Gastrocnemius medialis (tissue), 4 donors: Measurements from ENCODE around the gene GSTT2B.

Source experiments
- CTCF ChIP-seq, 5 experiments: fragments of 450-650 bp in 3 of 5; fragments of 200-600 bp in 2 of 5; sonication (generic) in 2 of 5; IDR thresholded peaks in 4 of 5; conservative IDR thresholded peaks in 1 of 5; 1 replicate in 4 of 5; 2 replicates in 1 of 5; pipeline ENCODE4 v1.5.1; 2016 to 2019; ENCODE audit warnings: antibody characterized with exemption in 5 of 5, mild to moderate bottlenecking in 3 of 5, moderate library complexity in 3 of 5
- POLR2A ChIP-seq, 2 donors: fragments of 450-650 bp; IDR thresholded peaks; one replicate each; pipeline ENCODE4 v1.6.1; 2017; ENCODE audit warnings: antibody characterized with exemption in 2 of 2, mild to moderate bottlenecking in 2 of 2, moderate library complexity in 2 of 2

DNA sequence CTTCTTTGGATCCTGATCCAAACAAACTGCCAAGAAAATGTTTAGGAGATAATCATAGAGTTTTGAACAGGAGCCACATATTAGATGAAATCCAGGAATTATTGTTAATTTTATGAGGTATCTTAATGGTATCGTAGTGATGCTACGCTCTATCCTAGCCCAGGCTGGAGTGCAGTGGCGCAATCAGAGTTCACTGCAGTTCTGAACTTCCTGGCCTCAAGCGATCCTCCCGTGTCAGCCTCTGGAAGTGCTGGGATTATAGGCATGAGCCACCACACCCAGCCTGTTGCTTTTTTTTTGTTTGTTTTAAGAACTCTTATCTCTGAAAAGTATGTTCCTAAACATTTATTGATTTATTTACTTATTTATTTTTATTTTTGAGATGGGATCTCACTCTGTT is 41.9 kb upstream of the GSTT2B start:
- TF ChIP-seq CTCF (IDR thresholded peaks at IDR 0.05 in 4 of 5, conservative IDR thresholded peaks at IDR 0.05 in 1 of 5) (no peak), POLR2A (IDR thresholded peaks at IDR 0.05) (no peak)
